Measurements from ENCODE around the gene PSG3. TPM values are rescaled to one million over a fixed set of nuclear protein-coding genes. Genes with fewer than 3 reads are reported as not detected.
"Not testable (repeated sequence)": the region's sequence is repeated elsewhere in the genome, so short reads cannot be mapped to it uniquely, and the experiment has no call there.

PSG3 gene
- total RNA-seq, 4 donors from 2014 or later: not detected

- H3K27ac ChIP-seq; intact Hi-C loops (cut with DNase I); H3K27me3 ChIP-seq; H3K9me3 ChIP-seq; H3K4me3 ChIP-seq (replicated peaks in 1 of 3); H3K36me3 ChIP-seq; H3K4me1 ChIP-seq; DNase-seq: not testable (repeated sequence)
- 31 to 32% methylated on average over 14 of the region's 14 CpGs for WGBS, 2 donors
- TF ChIP-seq, protein P1, sequence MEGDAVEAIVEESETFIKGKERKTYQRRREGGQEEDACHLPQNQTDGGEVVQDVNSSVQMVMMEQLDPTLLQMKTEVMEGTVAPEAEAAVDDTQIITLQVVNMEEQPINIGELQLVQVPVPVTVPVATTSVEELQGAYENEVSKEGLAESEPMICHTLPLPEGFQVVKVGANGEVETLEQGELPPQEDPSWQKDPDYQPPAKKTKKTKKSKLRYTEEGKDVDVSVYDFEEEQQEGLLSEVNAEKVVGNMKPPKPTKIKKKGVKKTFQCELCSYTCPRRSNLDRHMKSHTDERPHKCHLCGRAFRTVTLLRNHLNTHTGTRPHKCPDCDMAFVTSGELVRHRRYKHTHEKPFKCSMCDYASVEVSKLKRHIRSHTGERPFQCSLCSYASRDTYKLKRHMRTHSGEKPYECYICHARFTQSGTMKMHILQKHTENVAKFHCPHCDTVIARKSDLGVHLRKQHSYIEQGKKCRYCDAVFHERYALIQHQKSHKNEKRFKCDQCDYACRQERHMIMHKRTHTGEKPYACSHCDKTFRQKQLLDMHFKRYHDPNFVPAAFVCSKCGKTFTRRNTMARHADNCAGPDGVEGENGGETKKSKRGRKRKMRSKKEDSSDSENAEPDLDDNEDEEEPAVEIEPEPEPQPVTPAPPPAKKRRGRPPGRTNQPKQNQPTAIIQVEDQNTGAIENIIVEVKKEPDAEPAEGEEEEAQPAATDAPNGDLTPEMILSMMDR (IDR thresholded peaks at IDR 0.05): peak in 1 of 6 experiments; percentile 32
These were observed 1.7 kb upstream of the PSG3 start for GRCh38 chr19:42741726-42742607.

DNA sequence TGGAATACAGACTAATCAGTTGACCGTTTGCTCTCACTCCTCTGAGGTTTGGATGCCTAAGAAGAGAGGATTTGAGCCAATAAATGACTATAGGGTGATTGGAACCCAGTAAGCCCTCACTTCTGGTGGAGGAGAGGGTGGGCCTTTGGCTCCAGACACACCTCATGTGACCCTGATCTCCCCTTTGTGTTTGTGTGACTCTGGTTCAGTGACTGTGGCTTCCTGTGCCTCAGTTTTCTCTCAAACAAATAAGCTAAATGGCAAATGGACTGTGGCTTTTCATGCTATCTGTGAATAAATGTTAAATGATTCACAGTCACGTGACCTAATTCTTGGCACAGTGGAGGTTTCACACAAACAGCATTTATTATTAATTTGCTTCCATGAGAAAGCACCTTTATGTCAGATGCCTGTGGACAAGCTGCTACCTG is 2.7 kb downstream of the PSG3 start:
- H3K4me1 ChIP-seq; DNase-seq; H3K4me3 ChIP-seq (replicated peaks in 1 of 3); H3K36me3 ChIP-seq; H3K27ac ChIP-seq; intact Hi-C loops (cut with DNase I); H3K27me3 ChIP-seq; H3K9me3 ChIP-seq: not testable (repeated sequence)
- 59 to 63% methylated on average over 2 of the region's 2 CpGs for WGBS, 2 donors

- H3K27ac ChIP-seq; H3K4me3 ChIP-seq (replicated peaks in 1 of 3); H3K9me3 ChIP-seq; H3K36me3 ChIP-seq; intact Hi-C loops (cut with DNase I); H3K4me1 ChIP-seq; DNase-seq; H3K27me3 ChIP-seq: not testable (repeated sequence)
- WGBS, 2 donors: 59 to 62% methylated on average over 5 of the region's 5 CpGs
These were observed 11.9 kb downstream of the PSG3 start for GRCh38 chr19:42728341-42728740.

- WGBS, 2 donors: 61 to 67% methylated on average over 1 of the region's 1 CpG
- H3K4me1 ChIP-seq; H3K27ac ChIP-seq; DNase-seq; intact Hi-C loops (cut with DNase I); H3K4me3 ChIP-seq (replicated peaks in 1 of 3); H3K27me3 ChIP-seq; H3K36me3 ChIP-seq; H3K9me3 ChIP-seq: not testable (repeated sequence)
These were observed 26.3 kb downstream of the PSG3 start for GRCh38 chr19:42714000-42714399.

DNA sequence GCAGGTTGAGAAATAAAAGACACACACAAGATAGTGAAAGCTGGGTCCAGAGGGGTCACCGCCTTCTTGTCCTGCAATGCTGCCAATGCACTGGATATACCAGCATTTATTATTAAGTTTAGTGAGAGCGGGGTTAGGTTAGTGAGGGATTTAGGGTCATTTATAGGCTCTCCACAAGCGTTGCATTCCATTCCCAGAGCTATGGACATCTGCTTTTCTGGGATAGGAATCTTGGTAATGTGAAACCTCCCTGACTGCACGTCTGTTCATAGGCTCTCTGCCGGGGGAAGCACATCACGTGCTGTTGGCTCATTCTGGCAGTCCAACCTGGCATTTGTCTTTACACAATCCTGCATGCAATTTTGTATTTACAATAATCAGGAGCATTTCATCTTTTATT is 27.5 kb downstream of the PSG3 start:
- H3K27me3 ChIP-seq; H3K27ac ChIP-seq; DNase-seq; H3K4me1 ChIP-seq; H3K4me3 ChIP-seq (replicated peaks in 1 of 3); H3K36me3 ChIP-seq; H3K9me3 ChIP-seq; intact Hi-C loops (cut with DNase I): not testable (repeated sequence)
- 78 to 82% methylated on average over 6 of the region's 6 CpGs for WGBS, 2 donors

DNA sequence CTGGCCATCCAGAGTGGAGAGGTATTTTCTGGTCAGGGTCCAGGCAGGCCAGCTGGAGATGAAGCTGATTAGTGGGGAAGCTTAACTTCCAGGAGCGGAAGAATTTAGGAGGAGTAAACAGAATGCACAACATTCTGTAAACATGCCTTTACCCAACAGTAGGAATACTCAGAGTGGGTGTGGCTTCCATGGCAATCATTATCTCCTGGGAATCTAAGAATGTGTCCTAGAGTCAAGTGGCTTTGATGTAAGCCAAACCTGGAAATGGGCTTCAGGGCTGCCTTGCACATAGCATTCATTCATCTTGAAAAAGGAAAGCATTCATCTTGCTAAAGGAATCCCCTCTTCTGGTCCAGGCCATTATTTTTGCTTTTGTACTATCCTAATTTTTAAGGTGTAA is 29.3 kb downstream of the PSG3 start:
- WGBS, 2 donors: 76 to 88% methylated on average over 1 of the region's 1 CpG
- H3K36me3 ChIP-seq; H3K9me3 ChIP-seq; H3K4me3 ChIP-seq (replicated peaks in 1 of 3); DNase-seq; H3K4me1 ChIP-seq; H3K27me3 ChIP-seq; H3K27ac ChIP-seq; intact Hi-C loops (cut with DNase I): not testable (repeated sequence)

- H3K27ac ChIP-seq: no peak overlapping the region
- DNase-seq: no peak
- 17 to 42% methylated on average over 22 of the region's 22 CpGs for WGBS, 2 donors
- TF ChIP-seq, protein P1 (IDR thresholded peaks at IDR 0.05): no peak
- TF ChIP-seq POLR2A (IDR thresholded peaks at IDR 0.05): no peak
- H3K27me3 ChIP-seq: peaks cover 6% of the 10 kb centered on the region
- intact Hi-C loops (cut with DNase I): no loop called here
- H3K36me3 ChIP-seq: no peaks in the 10 kb centered on the region
- H3K9me3 ChIP-seq: no peaks in the 10 kb centered on the region
- H3K4me1 ChIP-seq: no peaks in the 10 kb centered on the region
- H3K4me3 ChIP-seq (replicated peaks in 1 of 3): no peak overlapping the region
These were observed 42.4 kb downstream of the PSG3 start for GRCh38 chr19:42697884-42698283.
